Activated CD4-positive, alpha-beta T cell treated with anti-CD3 and anti-CD28 coated beads, Interleukin-2, amount 50 U/mL, for 16 hours (primary cell): ENCODE results near the gene TMEM125.

Experiments
- DNase-seq: peaks from one replicate; pipeline ENCODE4 v3.0.0-alpha.2; 2020

The TMEM125 gene

DNA sequence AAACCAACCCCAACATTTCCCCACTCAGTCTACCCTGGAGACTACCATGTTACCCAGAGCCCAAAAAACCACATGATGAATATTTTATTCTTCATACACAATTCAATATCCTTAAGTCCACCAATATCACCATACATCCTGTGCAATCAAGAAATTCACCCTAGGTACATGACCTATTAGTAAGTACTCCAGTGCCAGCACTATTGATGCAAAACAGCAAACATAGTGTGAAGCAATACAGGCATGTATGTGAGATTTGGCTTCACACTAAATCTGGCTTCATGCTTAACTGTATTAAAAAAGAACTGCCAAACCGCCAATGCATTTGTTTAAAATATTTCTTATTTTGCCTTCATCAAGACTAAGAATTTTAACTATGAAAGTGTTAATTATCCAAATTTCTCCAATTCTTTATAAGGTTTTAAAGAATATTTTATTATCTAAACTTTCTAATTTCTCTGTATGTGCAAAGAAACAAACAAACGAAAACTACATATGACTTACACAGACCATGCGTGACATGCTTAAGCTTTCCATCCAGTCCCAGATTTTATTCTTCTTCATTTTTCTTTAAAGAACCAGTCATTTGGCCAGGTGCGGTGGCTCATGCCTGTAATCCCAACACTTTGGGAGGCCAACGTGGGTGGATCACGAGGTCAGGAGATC is 22.4 kb upstream of the TMEM125 start:
- no peak for DNase-seq

DNA sequence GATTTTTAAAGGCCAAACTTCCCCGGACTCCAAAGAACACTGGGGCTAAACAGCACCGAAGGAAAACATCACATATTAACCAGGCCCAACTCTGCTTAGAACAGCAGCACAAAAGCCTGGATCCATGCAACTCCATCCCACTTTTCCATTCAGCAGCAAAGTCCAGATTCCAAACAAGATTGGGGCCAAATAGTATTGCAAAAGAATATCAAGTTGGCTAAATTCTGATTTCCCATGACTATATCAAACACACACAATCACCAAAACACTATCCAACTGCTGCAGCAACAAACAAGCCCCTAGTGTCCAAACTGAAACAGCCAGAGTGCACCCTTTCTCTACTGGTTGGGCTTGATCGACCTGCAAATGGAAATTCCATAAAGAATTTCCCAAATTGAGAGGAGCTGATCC is 19.4 kb upstream of the TMEM125 start:
- no peak for DNase-seq

DNA sequence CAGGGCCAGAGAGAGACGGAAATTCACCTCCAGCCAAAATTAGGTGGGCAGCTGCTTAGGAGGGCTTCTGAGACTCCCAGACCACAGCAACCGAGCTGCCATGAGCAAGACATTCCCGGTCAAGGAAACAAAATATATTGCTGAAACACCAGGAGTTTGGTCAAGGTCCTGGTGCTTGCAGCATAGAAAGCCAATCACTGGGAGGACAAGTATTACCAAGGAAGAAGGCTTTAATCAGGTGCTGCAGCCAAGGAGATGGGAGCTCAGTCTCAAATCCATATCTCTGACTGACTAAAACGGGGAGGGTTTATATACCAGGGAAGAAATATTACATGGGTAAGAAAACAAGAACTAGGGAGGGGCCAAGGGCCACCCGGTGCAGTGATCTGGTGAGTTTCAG is 18.8 kb upstream of the TMEM125 start:
- DNase-seq: no peak

DNA sequence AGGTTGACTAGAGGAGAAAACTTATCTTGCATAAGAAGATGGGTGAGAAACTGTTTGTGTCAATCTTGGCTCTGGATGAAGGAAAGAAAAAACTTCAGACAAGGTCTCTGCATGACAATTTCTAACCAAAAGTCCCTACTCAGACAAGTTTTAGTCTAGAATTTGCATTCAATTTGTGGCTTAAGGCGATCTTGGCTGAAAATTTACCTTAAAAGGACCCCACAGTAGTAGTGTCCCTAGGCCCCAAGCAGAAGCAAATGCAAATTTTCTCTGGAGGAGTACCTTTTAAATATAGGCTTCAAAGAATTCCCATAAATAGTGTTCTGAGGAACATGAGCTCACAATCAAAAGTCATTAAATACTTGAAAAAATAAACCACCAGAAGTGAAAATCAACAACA is 17.6 kb upstream of the TMEM125 start:
- no peak for DNase-seq

DNA sequence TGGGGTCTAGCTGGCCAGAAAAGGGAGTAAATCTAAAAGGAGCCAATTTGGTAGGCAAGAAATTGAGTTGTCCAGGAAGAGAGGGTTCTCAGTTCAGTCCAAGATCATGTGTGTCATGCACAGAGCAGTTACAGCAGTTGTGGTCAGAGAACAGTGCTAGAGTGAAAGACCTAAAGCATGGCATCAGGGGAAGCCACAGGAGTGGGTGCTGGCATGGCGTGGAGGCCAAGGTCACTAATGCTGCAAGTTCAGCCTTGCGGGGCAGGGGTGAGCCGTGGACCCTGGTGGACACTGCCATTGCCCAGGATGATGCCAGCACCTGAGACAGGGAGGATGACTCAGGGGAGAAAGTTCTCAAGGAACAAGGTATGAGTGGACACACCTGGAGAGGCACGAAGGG is 16.6 kb upstream of the TMEM125 start:
- no peak for DNase-seq

DNA sequence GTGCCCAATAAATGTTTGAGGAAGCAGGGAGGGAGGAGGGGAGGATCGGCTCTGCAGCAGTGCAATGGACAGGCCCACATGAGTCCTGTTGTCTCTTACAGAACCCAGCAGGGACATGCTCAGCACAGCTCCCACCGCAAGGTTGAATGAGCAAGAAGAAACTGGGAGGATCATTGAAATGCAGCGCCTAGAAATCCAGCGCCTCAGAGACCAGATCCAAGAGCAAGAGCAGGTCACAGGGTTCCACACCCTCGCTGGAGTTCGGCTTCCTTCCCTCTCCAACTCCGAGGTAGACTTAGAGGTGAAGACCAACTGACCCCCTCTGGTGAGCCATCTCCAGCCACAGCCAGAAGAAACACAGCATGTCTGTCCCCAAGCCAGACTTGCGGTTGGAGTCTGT is 15.9 kb upstream of the TMEM125 start:
- DNase-seq: no peak

DNA sequence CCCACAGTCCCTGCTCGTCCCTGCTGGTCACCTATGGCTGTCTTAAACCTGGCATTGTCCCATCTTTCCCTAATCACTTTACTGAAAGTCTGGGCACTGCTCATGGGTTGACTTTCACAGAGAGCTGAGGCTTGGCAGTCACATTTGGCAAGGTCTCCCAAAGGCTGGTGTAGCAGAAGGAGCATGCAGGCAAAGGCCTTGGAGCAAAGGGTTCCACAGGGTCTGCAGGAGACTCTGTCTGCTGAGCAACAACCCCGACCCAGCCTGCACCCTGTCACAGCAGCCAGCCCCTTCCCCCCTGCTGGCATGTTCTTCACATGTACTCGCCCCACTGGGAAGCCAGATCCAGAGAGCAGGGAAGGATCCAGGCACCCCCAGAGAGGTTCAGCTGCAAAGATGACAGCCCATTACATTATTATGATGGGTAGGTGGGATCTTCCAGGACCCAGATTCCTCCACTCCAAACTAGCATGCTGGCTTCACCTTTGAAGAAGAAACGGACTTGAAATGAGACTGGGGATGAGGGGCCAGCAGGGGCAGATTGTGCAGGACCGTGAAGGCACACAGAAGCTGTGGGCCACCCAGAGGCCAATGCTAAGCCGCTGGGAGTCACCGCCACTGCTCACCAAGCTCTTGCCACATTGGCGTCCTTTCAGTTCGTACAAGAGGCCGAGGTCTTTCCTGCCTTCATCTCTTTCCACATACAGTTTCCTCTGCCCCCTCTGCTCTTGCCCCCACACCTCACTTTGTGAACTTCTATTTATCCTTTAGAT is 14.2 kb upstream of the TMEM125 start:
- DNase-seq: no peak

DNA sequence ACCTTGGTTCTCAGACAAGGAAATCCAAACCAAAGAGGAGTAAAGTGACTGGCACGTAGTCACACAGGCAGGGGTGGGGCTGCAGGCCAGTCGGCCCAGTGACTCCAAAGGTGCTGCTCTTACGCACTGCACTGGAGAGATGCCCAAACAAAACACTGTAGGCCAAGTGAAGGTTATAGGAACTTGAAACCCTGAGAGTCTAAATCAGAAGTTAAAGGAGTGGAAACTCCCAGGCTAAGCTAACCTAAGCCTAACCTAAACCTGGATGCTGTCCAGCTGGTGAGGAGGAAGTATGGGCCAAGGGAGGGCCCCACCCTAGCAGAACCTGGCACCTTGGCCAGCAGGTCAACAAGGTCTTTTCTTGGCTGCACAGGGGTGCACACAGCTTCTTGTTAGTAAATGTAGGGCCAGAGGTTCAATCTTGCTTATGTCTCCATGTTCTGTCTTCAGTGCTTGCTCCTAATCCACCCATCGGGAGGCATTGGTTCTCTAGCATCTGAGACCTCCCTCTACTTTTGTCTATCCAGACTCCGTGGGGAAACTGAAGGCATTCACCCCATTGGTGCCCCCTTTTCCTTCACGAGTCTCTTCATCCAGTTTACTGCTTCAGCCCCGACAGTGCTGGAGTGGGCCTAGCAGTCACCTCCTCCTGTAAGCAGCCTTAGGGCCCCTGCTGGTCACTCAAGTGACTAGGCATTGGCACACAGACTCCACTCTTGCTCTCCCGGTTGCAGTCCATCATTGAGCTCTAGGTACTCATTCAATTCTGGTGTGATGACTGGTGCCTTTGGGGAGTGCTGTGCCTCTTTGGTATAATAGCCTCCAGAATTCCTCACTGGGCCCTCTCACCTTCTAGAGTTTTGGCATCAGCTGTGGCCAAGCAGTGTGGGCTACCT is 12.9 kb upstream of the TMEM125 start:
- DNase-seq: no peak

DNA sequence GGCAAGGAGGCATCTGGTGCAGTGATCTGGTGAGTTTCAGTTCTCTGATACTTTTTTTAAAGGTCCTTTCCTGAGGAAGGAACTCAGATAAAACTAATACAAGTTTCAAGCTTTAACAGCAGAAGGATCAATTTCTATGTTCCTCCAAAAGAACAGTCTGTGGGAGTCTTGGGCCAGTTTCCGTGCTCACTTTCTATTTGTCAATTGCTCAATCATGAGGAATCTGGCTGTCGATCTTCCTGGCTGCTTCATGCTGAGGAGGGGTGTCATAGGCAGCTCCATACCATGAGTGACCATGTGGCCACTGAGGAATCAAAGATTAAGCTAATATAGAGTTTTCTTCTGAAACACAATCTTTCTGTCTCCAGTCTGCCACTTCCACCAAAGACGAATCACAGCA is 11.4 kb upstream of the TMEM125 start:
- DNase-seq: no peak

DNA sequence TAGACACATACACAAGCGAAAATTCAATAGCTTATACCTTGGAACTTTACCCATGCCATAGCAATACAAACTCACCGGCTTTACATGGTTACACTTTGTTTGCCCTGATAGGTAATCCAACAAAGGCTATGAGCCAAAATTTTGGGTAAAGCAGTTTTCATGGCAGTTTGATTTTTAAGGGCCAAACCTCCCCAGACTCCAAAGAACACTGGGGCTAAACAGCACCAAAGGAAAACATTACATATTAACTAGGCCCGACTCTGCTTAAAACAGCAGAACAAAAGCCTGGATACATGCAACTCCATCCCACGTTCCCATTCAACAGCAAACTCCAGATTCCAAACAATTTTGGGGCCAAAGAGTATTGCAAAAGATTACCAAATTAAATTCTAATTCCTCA is 4.4 kb upstream of the TMEM125 start:
- DNase-seq: no peak

DNA sequence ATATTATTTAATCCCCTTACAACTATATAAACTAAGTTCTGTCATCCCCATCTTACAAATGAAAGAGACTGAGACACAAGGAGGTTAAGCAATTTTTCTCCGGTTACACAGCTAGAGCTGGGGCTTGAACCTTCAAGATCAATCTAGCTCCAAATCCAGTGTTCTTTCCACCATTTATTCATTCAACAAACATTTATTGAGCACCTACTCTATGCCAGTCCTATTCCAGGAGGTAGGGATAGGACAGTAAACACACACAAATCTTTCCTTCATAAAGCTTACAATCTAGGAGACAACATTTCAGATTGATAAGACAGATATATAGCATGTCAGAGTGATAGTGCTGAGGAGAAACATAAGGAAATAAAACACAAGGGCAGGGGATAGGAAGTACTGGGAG is 2.9 kb upstream of the TMEM125 start:
- no peak for DNase-seq

DNA sequence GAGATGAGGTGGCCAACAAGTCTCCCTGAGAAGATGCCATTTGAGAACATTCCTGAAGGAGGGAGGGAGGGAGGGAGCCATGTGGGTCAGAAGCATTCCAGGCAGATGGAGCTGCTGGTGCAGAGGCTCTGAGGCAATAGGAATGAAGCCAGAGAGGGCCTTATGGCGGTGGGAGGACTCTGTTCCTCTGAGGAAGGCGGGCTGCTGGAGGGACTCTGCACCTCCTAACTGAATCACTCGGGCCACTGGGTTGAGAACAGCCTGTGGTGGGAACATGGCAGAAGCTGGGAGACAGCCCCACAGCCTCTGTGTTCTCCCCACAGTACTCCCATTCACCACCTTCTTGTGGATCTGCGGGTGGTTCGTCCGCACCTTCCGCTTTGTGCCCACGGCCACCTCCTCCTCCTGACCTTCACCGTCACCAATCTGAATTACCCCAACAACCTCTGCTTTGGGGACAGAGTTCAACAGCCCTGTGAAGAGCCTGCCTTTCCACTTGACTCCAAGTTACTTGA is 2.4 kb upstream of the TMEM125 start:
- DNase-seq: no peak

DNA sequence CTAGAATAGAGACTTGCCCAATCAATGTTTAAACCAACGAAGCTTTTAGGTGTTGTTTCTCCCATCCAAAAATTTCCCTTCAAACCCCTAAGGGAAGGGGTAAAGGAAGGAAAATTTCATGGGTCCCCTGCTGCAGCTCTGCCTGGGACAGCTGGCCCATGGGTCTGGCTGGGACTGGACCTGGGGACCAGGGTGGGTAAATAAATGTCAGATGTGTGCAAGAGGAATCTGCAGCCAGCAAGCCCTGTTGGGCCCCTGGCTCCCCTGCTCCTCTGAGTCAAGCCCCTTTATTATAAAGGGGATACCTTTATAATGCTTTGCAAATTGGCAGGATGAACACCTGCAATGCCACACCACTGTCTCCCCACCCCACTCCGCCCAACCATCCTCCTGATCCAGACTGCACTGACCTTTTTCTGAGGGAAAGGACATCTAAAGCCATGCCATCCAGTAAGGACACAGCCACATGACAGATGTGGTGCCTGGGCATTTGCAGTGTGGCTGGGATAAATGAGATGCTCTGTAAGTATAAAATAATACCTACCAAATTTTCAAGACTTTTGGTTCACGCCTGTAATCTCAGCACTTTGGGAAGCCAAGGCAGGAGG is 1.9 kb upstream of the TMEM125 start:
- no peak for DNase-seq

DNA sequence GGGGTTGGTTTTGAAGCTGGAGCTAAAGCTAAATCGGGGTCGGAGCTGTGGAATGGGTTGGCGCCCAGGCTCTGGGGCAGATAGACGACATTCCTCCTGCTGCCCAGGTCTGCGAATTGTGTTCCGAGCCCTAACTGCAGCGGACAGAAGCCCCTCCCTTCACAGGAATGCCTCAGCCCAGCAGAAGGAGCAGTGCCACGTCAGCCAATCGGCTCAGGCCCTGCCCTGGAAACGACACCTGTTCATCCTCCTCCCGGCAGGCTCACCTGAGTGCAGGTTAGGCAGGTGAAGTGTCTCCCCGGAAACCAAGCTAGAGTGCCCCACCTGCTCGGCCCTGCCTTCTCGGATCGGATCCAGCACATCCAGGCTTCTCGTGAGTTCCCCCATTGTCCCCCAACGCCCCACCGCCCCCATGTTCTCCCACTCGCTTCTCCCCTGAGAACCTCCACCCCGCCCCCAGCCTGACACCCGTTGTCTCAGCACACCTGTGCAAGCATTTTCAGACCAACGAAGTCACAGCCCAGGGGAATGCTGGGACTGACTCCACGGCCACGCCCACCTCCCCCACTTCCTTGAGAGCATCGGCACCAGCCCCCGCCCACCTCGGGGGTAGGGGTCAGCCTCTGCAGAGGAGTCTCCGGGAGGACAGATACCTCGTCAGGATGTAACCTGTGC is 775 bp downstream of the TMEM125 start:
- no peak for DNase-seq

DNA sequence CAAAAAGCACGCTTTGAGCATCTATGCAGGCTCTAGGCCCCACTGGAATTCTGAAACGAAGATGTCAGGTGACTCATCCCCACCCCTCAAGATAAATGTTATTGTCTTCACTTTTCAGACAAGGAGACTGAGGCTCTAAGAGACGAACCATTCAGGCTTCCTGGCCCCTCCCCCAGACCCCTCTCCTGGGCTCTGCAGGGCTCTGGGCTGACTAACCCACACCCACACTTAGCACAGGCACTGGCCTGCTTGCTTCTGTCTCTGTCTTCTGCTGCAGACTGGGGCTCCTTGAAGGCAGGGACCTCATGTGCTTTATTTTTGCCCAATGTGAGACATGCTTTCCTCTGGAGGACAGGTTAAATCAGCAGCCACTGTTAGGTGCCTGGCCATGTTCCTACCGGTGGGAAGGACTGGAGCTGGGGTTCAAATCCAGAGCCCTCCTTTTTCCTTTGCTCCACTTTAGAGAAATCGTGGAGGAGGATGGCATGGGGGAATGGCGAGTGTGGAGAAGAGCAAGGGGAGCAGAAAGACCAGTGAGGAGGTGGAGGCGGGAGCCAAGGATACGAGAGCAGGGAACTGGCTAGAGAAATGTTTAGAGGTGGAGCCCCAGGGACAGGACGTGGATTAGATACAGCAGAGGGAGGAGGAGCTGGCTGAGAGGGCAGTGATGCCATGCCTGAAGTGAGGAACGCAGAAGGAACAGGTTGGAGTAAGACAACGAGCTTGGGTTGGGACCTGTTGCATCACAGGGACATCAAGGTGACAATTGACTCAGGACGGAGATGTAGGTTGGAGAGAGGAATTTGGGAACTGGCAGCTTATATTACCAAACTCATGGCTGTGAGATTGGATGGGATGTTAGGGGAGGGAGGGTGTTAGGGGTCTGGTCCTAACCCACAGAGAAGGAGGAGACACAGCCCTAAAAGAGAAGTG is 1.7 kb downstream of the TMEM125 start:
- no peak for DNase-seq

DNA sequence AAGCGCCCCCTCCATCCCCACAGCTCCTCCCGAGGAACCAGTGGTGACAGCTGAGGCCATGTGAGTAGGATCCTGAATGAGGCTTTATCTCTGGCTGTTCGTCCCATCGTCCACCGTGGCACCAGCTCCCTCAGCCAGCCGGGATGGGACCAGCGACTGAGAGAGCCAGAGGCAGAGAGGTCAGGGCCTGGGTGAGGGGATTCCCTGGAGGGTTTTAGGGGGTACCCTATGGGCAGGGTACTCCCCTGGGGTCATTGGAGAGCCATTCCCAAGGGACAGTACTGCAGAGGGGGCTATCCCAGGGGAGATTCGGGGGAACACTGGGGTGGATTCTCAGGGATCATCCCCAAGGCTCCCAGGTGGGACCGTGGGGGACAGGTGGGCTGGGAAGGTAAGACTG is 2.4 kb downstream of the TMEM125 start:
- no peak for DNase-seq

DNA sequence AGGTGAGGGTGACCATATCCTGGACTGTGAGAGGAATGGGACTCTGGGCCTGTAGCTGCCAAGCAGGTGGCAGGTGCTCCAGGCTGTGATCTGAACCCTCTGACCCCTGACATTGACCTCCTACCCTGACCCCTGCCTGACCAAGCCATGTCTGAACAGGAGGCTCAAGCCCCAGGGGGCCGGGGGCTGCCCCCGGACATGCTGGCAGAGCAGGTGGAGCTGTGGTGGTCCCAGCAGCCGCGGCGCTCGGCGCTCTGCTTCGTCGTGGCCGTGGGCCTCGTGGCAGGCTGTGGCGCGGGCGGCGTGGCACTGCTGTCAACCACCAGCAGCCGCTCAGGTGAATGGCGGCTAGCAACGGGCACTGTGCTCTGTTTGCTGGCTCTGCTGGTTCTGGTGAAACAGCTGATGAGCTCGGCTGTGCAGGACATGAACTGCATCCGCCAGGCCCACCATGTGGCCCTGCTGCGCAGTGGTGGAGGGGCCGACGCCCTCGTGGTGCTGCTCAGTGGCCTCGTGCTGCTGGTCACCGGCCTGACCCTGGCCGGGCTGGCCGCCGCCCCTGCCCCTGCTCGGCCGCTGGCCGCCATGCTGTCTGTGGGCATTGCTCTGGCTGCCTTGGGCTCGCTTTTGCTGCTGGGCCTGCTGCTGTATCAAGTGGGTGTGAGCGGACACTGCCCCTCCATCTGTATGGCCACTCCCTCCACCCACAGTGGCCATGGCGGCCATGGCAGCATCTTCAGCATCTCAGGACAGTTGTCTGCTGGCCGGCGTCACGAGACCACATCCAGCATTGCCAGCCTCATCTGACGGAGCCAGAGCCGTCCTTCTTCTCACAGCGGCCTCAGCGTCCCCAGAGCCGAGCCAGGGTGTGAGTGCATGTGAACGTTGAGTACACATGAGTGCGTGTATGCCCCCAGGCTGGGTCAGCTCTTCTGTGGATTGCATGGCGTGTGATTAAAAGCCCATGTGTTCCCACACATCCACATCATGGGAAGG is 3.1 kb downstream of the TMEM125 start:
- no peak for DNase-seq

DNA sequence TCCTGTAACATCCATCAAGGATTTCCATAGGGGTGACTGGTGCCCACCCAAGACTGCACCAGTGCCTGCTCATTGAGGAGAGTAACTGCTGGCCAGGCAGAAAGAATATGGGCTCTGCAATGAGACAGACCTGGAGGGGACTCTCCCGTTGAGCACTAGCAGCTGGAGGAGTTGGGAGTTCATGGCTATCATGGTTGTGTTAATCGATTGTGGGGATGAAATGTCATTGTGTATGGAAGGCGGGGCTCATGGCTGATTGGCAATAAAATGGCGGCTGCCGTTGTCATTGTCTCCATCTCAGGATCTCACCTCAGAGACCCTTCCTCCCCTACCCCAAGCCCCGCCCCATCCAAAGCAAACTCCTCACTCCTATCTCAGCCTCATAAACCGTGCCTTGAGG is 3.9 kb downstream of the TMEM125 start:
- no peak for DNase-seq

DNA sequence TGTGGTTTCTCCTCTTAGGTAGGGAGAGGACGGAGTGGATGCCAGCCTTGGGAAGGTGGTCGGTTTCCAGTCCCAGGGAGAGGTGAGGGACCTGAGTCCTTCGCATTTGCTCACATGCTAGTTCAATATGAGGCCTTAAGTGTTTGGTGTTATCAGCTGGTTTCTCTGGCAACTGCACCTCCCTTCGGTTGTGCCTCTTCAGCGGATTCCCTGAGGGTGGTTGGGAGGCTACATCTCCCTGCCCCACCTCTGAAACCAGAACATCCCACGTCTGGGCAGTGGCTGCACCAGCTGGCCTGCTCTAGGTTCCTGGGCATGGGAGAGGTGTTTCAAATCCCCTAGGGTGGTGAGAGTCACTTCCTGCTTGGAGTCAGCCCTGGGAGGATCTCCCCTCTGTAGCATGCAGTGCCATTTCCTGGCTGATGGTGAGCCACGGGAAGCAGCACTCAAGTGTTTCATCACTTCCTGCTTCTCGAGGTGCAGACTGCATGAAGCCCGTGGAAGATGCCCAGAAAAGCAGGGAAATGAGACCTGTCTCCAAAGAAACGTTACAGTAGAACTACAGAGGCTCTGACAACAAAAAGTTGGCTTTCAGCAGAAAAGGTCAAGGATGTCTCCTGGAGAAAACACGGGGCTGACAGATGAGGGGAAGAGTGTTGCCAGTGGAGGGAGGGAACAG is 4.5 kb downstream of the TMEM125 start:
- peak; percentile 61 for DNase-seq
